KMS-11 (cell line): Measurements from ENCODE around the gene SYS1.

ENCODE experiments used
- H2AFZ ChIP-seq: fragments of 200-600 bp; sonication (generic); 2 replicates; pipeline ENCODE4 v1.6.1; 2016; ENCODE audit warnings: antibody characterized with exemption, mixed run types, low read depth
- H3K27ac ChIP-seq: fragments of 200-600 bp; sonication (generic); 2 replicates; pipeline ENCODE4 v1.6.1; 2016; ENCODE audit warnings: mild to moderate bottlenecking, mixed run types
- H3K27me3 ChIP-seq: fragments of 200-600 bp; sonication (generic); 2 replicates; pipeline ENCODE4 v1.6.1; 2017; ENCODE audit warnings: mild to moderate bottlenecking, low read depth, mixed run types, moderate library complexity; ENCODE audit not compliant: insufficient read depth
- H3K36me3 ChIP-seq: fragments of 200-600 bp; sonication (generic); 2 replicates; pipeline ENCODE4 v1.6.1; 2017; ENCODE audit warnings: mild to moderate bottlenecking, mixed run types; ENCODE audit not compliant: insufficient read depth
- H3K4me1 ChIP-seq: fragments of 200-600 bp; sonication (generic); 2 replicates; pipeline ENCODE4 v1.6.1; 2016; ENCODE audit warnings: mild to moderate bottlenecking, low read depth, mixed run types; ENCODE audit not compliant: poor library complexity, severe bottlenecking
- H3K4me2 ChIP-seq: fragments of 200-600 bp; sonication (generic); 2 replicates; pipeline ENCODE4 v1.7.0; 2016; ENCODE audit warnings: mild to moderate bottlenecking, mixed run types
- H3K4me3 ChIP-seq: fragments of 200-600 bp; sonication (generic); IDR thresholded peaks from 2 replicates; pipeline ENCODE4 v1.6.1; 2017; ENCODE audit warnings: low read depth, low read length, mixed read lengths; ENCODE audit not compliant: insufficient read depth
- H3K79me2 ChIP-seq: fragments of 200-600 bp; sonication (generic); 2 replicates; pipeline ENCODE4 v1.6.1; 2016; ENCODE audit warnings: low read depth, mixed run types; ENCODE audit not compliant: insufficient read depth
- H3K9ac ChIP-seq: fragments of 200-600 bp; sonication (generic); 2 replicates; pipeline ENCODE4 v1.6.1; 2016; ENCODE audit warnings: mild to moderate bottlenecking, mixed run types
- H4K20me1 ChIP-seq: fragments of 200-600 bp; sonication (generic); 2 replicates; pipeline ENCODE4 v1.6.1; 2016; ENCODE audit warnings: mild to moderate bottlenecking, mixed run types; ENCODE audit not compliant: insufficient read depth
- TF ChIP-seq, protein P1 (sequence below): fragments of 200-600 bp; sonication (generic); conservative IDR thresholded peaks from 2 replicates; pipeline ENCODE4 v1.6.1; 2017; ENCODE audit warnings: low read depth, mild to moderate bottlenecking, antibody characterized with exemption, low read length, moderate library complexity, mixed read lengths

SYS1 gene

DNA sequence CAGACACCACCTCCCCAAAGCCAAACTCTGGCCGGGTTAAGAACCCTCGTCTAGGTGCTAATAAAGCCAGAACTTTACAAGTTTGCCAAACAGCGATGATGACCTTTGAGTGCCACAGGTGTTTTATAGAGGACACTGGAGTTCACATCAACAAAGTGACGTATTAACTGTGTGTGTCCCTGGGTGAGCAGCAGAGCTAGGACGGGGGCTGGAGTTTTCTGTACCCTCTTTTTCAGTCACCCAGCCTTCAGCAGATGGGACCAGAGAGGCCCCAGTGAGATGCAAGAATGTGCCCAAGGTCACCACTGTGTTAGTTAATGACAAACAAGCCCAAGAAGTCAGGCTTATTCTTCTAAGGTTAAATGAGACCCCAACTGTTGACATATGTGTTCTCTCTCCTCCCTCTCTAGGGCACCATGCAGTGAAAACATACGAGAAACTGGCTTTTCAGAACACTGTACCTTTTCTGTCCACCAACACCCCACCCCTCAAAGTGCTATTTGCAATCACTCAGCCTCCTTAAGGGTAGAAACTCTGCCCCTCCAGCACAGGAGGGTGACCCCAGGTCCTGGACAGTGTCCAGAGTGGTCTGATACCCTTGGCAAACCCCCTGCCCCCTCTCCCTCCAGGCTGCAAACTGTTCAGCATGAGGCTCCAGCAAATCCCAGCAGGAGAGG is 20.0 kb upstream of the SYS1 start:
- no peak overlapping the region for H2AFZ ChIP-seq
- H3K27ac ChIP-seq: no peak overlapping the region
- H3K27me3 ChIP-seq: no peaks in the 10 kb centered on the region
- no peaks in the 10 kb centered on the region; the same call in none of the 2 replicates for H3K79me2 ChIP-seq
- H3K4me3 ChIP-seq: no peak overlapping the region
- H4K20me1 ChIP-seq: no peaks in the 10 kb centered on the region
- TF ChIP-seq, protein P1, sequence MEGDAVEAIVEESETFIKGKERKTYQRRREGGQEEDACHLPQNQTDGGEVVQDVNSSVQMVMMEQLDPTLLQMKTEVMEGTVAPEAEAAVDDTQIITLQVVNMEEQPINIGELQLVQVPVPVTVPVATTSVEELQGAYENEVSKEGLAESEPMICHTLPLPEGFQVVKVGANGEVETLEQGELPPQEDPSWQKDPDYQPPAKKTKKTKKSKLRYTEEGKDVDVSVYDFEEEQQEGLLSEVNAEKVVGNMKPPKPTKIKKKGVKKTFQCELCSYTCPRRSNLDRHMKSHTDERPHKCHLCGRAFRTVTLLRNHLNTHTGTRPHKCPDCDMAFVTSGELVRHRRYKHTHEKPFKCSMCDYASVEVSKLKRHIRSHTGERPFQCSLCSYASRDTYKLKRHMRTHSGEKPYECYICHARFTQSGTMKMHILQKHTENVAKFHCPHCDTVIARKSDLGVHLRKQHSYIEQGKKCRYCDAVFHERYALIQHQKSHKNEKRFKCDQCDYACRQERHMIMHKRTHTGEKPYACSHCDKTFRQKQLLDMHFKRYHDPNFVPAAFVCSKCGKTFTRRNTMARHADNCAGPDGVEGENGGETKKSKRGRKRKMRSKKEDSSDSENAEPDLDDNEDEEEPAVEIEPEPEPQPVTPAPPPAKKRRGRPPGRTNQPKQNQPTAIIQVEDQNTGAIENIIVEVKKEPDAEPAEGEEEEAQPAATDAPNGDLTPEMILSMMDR: no peak
- no peak overlapping the region for H3K4me2 ChIP-seq
- H3K4me1 ChIP-seq: peaks cover 54% of the 10 kb centered on the region
- H3K9ac ChIP-seq: no peak overlapping the region
- H3K36me3 ChIP-seq: no peaks in the 10 kb centered on the region

DNA sequence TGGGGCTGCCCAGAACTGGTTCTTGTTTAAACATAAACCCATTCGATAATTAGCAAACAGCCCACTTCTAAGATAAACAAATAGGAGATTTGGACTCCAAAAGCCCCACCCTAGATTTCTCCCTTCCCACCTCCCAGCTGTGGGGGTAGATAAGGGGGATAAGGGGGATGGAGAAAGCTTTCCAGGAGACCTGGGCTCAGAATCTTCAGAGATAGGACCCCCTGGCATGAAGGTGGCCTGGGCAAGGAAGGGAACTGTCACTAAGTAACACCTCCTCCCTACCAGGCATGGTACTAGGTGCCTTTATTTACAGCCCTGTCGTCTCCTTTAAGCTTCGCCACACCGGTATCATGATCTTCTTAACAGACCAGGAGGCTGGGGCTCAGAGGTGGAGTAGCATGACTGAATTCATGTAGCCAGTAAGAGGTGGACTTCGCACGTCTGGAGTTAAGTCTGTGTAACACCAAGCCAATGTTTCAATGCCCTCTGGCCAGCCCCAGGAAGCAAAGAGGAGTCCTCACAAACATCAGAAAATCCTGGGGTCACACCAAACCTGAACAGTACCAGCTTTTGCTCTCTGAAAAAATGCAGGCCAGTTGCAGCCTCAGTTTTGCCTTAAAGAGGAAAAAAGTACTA is 19.3 kb upstream of the SYS1 start:
- no peak overlapping the region for H2AFZ ChIP-seq
- no peaks in the 10 kb centered on the region; the same call in none of the 2 replicates for H3K79me2 ChIP-seq
- H3K4me2 ChIP-seq: no peak overlapping the region
- no peak overlapping the region for H3K27ac ChIP-seq
- no peaks in the 10 kb centered on the region for H3K36me3 ChIP-seq
- TF ChIP-seq, protein P1: no peak
- no peaks in the 10 kb centered on the region for H3K27me3 ChIP-seq
- H3K9ac ChIP-seq: no peak overlapping the region
- no peak overlapping the region for H3K4me3 ChIP-seq
- peaks cover 52% of the 10 kb centered on the region for H3K4me1 ChIP-seq
- H4K20me1 ChIP-seq: no peaks in the 10 kb centered on the region

DNA sequence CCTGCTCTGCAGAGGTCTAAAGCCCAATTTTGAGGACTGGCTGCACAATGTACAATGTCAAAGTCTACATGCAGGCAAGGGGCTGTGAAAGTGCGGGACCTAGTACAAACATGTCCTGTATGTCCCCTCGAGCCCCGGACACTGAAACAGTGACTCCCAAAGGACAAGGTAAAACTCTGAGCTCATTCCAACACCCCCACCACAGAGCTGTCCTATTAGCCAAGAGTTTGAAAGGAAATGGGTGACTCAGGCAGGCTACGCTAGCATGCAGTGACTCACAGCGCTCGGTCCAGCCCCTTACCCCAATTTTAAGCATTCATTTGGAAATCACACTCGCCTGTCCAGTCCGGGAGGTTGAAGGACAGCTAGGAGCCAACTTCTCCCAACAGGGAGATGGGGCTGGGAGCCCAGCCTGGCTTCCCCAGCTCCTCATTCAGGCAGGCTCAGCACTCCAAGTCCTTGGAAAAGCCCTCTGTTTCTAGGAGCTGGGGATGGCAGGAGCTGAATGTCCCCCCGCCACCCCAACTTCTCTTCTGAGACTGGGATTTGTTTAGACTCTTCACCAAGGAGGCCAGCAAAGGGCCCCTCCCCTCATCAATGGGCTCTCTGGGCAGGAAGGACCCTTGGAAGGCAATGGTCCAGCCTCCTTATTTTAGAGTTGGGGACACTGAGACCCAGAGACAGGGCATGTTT is 18.6 kb upstream of the SYS1 start:
- H4K20me1 ChIP-seq: no peaks in the 10 kb centered on the region
- H3K36me3 ChIP-seq: no peaks in the 10 kb centered on the region
- H3K27ac ChIP-seq: no peak overlapping the region
- H3K4me2 ChIP-seq: no peak overlapping the region
- H3K79me2 ChIP-seq: no peaks in the 10 kb centered on the region; the same call in none of the 2 replicates
- H2AFZ ChIP-seq: no peak overlapping the region
- peaks cover 52% of the 10 kb centered on the region for H3K4me1 ChIP-seq
- no peaks in the 10 kb centered on the region for H3K27me3 ChIP-seq
- TF ChIP-seq, protein P1: no peak
- H3K4me3 ChIP-seq: no peak overlapping the region
- no peak overlapping the region for H3K9ac ChIP-seq

DNA sequence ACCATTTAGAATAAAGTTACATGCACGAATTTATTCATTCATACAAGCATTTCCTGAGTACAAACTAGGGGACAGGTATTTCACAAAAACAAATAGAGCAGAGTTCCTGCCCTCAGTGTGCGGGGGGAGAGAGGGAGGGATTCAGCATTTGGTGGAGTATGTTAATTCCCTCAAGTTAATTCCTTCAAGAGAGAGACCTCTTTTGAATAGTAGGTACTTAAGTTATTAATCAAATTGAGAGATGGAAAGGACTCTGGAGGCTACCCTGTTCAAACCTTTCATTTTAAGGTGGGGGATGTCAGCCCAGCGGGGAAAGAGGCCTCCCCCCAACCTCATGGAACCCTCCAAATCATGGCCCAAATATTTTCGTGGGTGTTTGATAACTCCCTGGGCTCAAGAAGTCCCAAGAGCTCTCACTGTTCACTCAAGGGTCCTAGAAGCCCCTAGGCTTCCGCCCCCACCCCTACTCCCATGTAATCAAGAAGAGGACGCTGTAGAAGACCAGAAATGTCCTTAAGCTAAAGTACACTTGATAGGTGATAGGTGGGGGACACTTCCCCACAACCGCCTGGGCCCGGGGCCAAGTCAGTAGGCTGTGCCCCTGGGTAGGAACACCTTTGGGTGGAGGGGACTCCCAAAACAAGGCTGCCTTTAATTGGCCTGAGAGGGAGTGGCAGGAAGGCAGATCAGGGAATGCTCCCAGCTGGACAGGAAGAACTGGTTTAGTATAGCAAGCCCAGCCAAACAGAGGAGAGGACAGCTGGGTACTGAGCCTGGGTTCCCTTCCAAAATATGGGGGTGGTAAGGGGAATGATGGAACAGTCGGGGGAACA is 17.6 kb upstream of the SYS1 start:
- H2AFZ ChIP-seq: no peak overlapping the region
- H3K4me3 ChIP-seq: no peak overlapping the region
- TF ChIP-seq, protein P1: no peak
- H3K27me3 ChIP-seq: no peaks in the 10 kb centered on the region
- peaks cover 52% of the 10 kb centered on the region for H3K4me1 ChIP-seq
- H3K36me3 ChIP-seq: no peaks in the 10 kb centered on the region
- H4K20me1 ChIP-seq: no peaks in the 10 kb centered on the region
- no peaks in the 10 kb centered on the region; the same call in none of the 2 replicates for H3K79me2 ChIP-seq
- no peak overlapping the region for H3K4me2 ChIP-seq
- H3K9ac ChIP-seq: no peak overlapping the region
- H3K27ac ChIP-seq: no peak overlapping the region
